Mucosa of descending colon (tissue), 3 donors: ENCODE results near the gene CCSER1. TPM values are rescaled to one million over a fixed set of nuclear protein-coding genes. Genes with fewer than 3 reads are reported as not detected.
A peak's percentile ranks its signal among the peaks of the same experiment; 100 is the strongest.
"Not testable (repeated sequence)": the region's sequence is repeated elsewhere in the genome, so short reads cannot be mapped to it uniquely, and the experiment has no call there.

Source experiments
- ATAC-seq: fragments of 200-7000 bp; cut with Tn5 transposase; one replicate; pipeline ENCODE4 v1.9.1; 2020; ENCODE audit warnings: mild to moderate bottlenecking, moderate library complexity
- DNase-seq, 3 donors: peaks; one replicate each; pipeline ENCODE4 v3.0.0-alpha.2; 2020
- H3K36me3 ChIP-seq: fragments of 200-600 bp; one replicate; pipeline ENCODE4 v1.8.0; 2021; ENCODE audit warnings: low read depth, mild to moderate bottlenecking
- H3K4me1 ChIP-seq: fragments of 200-600 bp; one replicate; pipeline ENCODE4 v1.8.0; 2021; ENCODE audit warnings: low read depth, mild to moderate bottlenecking
- H3K4me3 ChIP-seq: fragments of 200-600 bp; one replicate; pipeline ENCODE4 v1.8.0; 2021; ENCODE audit warnings: mild to moderate bottlenecking
- H3K9me3 ChIP-seq: fragments of 200-600 bp; one replicate; pipeline ENCODE4 v1.8.0; 2021; ENCODE audit warnings: mild to moderate bottlenecking
- CTCF ChIP-seq: fragments of 200-600 bp; IDR thresholded peaks from one replicate; pipeline ENCODE4 v1.8.0; 2022; ENCODE audit warnings: antibody characterized with exemption, mild to moderate bottlenecking
- intact Hi-C, 2 donors: fragments of 100-400 bp; cut with DNase I in 1 of 2; cut with micrococcal nuclease in 1 of 2; formaldehyde crosslinking; loops; one replicate each; pipeline versions ENCODE4 v1.11.0 to v1.11.1; 2022; cut with DNase I, micrococcal nuclease
- total RNA-seq, 3 donors: library from RNA; stranded (reverse); fragmentation: NEBNext Ultra II Directional in 2 of 3; extraction: Animal tissue kit (Norgen Biotek cat#: 25700) in 2 of 3; gene quantifications; one replicate each; pipeline versions ENCODE4 v1.2.1 to v1.2.4, GENCODE V29; 2021 to 2023
- donor health status: DM: no; HTN: no; CAD: no; lungs with moderate emphysema.
- donor health status: DM: no; HTN: no; CAD: no.
- donor health status: DM: no; HTN: yes; CAD: no.

Gene CCSER1
- total RNA-seq, 3 donors from 2014 or later, result 11.1 to 32.4 (median 13.3) TPM

GRCh38 chr4:91448668-91449330 lies 1321.6 kb downstream of the CCSER1 start:
- no peaks in the 10 kb centered on the region for H3K4me1 ChIP-seq
- no peak for TF ChIP-seq CTCF
- H3K4me3 ChIP-seq, result no peak overlapping the region
- ATAC-seq (no peak), DNase-seq (no peak)
- H3K36me3 ChIP-seq, result no peaks in the 10 kb centered on the region
- intact Hi-C loops, result no loop called here
- H3K9me3 ChIP-seq, result no peaks in the 10 kb centered on the region

- no peaks in the 10 kb centered on the region for H3K9me3 ChIP-seq
- H3K4me1 ChIP-seq, result no peaks in the 10 kb centered on the region
- intact Hi-C loops, result no loop called here
- H3K4me3 ChIP-seq, result no peak overlapping the region
- ATAC-seq (no peak), DNase-seq (no peak)
- no peak for TF ChIP-seq CTCF
- no peaks in the 10 kb centered on the region for H3K36me3 ChIP-seq
Observed at GRCh38 chr4:91454111-91454510, 1326.9 kb downstream of the CCSER1 start.

- H3K36me3 ChIP-seq, ATAC-seq, DNase-seq, H3K4me1 ChIP-seq, intact Hi-C loops, H3K4me3 ChIP-seq, H3K9me3 ChIP-seq: not testable (repeated sequence)
Observed at GRCh38 chr4:91462566-91462965, 1335.4 kb downstream of the CCSER1 start.

GRCh38 chr4:91470671-91471070 lies 1343.5 kb downstream of the CCSER1 start:
- H3K9me3 ChIP-seq, result no peaks in the 10 kb centered on the region
- no peaks in the 10 kb centered on the region for H3K36me3 ChIP-seq
- H3K4me1 ChIP-seq, result no peaks in the 10 kb centered on the region
- DNase-seq, result no peak
- no peak for ATAC-seq
- intact Hi-C loops, result no loop called here
- no peak overlapping the region for H3K4me3 ChIP-seq
- no peak for TF ChIP-seq CTCF

- Histone ChIP-seq H3K4me3 (no peak overlapping the region), H3K36me3 (no peaks in the 10 kb centered on the region), H3K9me3 (no peaks in the 10 kb centered on the region), H3K4me1 (no peaks in the 10 kb centered on the region)
- TF ChIP-seq CTCF, result no peak
- ATAC-seq, result no peak
- DNase-seq, result peak in 1 of 3 donors; percentile 17
- intact Hi-C loops, result no loop called here
Observed at GRCh38 chr4:91471280-91471679, 1344.1 kb downstream of the CCSER1 start.

- Histone ChIP-seq H3K4me1 (no peaks in the 10 kb centered on the region), H3K36me3 (no peaks in the 10 kb centered on the region), H3K4me3 (no peak overlapping the region), H3K9me3 (no peaks in the 10 kb centered on the region)
- TF ChIP-seq CTCF, result no peak
- DNase-seq, result no peak
- intact Hi-C loops, result no loop called here
- ATAC-seq, result no peak
Observed at GRCh38 chr4:91472046-91472445, 1344.9 kb downstream of the CCSER1 start.
